ACHN (cell line): ENCODE results near the gene GTF2H1.
A peak's percentile ranks its signal among the peaks of the same experiment; 100 is the strongest.
"Not testable (repeated sequence)": the region's sequence is repeated elsewhere in the genome, so short reads cannot be mapped to it uniquely, and the experiment has no call there.

Experiments
- DNase-seq: peaks from one replicate; pipeline ENCODE4 v3.0.0-alpha.2; 2015
- in situ Hi-C: cut with HindIII; loops from 2 replicates; pipeline ENCODE4 v1.10.0; 2017; ENCODE audit warnings: low sequenced_read_pairs, low pct_ligation_motif_present, low pct_unique_long_range_greater_than_20kb

Gene GTF2H1

DNA sequence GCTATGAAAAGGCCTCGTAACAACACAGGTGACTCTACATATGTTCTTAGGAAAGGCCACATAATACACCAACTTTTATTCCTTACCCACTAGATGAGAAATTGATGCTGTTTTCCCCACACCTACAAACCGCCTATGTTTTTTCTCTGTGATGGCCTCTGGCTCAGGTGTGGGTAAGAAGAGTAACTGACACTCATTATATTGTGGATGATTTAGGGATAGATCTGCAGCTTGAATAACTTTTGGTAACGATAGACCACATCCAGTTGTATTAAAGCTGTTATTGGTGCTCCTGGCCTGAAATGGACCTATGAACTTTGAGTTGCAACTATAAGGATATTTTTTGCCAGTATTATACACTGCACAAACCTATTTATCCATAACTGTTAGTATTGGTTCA, 75.6 kb downstream of the GTF2H1 start:
- no peak for DNase-seq
- in situ Hi-C loops = no loop called here

DNA sequence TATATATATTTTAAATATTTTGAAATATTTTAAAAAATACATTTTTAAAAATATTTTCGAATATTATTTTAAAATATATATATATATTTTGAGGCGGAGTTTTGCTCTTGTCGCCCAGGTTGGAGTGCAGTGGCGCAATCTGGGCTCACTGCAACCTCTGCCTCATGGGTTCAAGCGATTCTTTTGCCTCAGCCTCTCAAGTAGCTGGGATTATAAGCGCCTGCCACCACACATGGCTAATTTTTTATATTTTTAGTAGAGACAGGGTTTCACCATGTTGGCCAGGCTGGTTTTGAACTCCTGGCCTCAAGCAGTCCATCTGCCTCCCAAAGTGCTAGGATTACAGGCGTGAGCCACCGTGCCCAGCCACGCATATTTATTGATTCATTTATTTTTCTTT, 78.7 kb downstream of the GTF2H1 start:
- DNase-seq, in situ Hi-C loops: not testable (repeated sequence)

DNA sequence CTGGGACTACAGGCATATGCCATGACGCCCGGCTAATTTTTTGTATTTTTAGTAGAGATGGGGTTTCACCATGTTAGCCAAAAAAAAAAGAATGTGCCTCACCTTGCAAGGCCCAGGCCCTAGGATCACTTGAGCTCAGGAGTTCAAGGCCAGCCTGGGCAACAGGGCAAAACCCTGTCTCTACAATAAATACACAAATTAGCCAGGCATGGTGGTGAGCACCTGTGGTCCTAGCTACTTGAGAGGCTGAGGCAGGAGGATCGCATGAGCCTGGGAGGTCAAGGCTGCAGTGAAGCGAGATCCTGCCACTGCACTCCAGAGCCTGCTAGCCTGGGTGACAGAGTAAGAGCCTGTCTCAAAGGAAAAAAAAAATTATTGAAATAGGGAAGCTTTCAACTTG, 81.7 kb downstream of the GTF2H1 start:
- no peak for DNase-seq
- in situ Hi-C loops = no loop called here

- DNase-seq = peak; percentile 59
These were observed 85.0 kb downstream of the GTF2H1 start for GRCh38 chr11:18407400-18407799.

GRCh38 chr11:18408558-18409291, 86.4 kb downstream of the GTF2H1 start:
- in situ Hi-C loops = no loop called here
- no peak for DNase-seq

More at GRCh38 chr11:18407400-18407799, 85.0 kb downstream of the GTF2H1 start:
- in situ Hi-C loops = not testable (repeated sequence)

DNA sequence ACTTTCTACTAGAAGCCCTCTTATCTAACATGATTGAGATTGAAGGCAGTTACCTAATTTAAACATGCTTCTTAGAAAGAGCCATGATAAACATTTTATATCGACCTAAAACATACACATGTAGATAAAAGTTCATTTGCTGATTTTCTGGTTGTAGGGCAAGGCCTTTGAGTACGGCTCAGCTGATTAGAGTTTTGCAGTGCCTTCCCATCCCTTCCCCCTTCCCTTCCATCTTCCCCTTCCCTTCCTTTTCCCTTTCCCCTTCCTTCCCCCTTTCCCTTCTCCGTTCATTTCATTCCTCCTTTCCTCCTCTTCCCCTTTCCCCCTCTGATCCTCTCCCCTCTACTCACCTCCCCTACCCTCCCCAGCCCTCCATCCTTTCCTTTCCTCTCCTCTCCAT, 94.1 kb downstream of the GTF2H1 start:
- no peak for DNase-seq
- in situ Hi-C loops = no loop called here
